ENCODE results near the gene IL31. TPM values are rescaled to one million over a fixed set of nuclear protein-coding genes. Genes with fewer than 3 reads are reported as not detected.

Gene IL31
- not detected in 2 replicates for total RNA-seq (ENCODE audit: low replicate concordance)
- long read RNA-seq: 0 reads

- Mint-ChIP-seq H3K36me3 (no peaks in the 10 kb centered on the region), H3K27ac (no peak within 1 kb of the TSS), H3K4me1 (ENCODE audit: unreplicated experiment) (no peaks in the 10 kb centered on the region), H3K9me3 (no peaks in the 10 kb centered on the region), H3K27me3 (no peaks in the 10 kb centered on the region), H3K4me3 (no peak within 1 kb of the TSS)
- no peak for TF ChIP-seq CTCF (conservative IDR thresholded peaks at IDR 0.05)
- no peak for DNase-seq (ENCODE audit: extremely low spot score, unreplicated experiment)
Observed at GRCh38 chr12:122174155-122174845, at the start of gene IL31. Gene IL31, minus strand, starts transcription at chr12:122174221. Its CDS starts 49 bp downstream, at chr12:122174172.

DNA sequence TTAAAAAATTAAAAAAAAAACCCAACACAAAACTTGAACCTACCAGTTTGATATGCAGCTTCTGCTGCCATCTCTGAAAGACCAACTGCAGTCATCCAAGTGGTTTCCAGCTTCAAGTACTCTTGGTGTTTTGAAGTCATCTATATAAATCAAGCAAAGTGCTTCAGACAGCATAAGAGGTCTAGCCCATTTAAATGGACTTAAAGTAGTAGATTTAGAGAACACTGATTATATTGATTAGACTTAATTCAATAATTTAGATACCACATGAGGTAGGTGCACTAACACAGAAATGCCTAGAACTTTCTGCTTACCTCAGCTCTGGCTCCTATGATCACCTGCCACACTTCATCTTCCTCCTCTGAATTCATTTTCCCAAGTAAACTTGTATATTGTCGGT lies 42.4 kb upstream of the IL31 start:
- Mint-ChIP-seq H3K27ac (no peak overlapping the region), H3K27me3 (no peaks in the 10 kb centered on the region), H3K9me3 (no peaks in the 10 kb centered on the region), H3K4me3 (no peak overlapping the region), H3K4me1 (ENCODE audit: unreplicated experiment) (no peaks in the 10 kb centered on the region), H3K36me3 (peaks cover 30% of the 10 kb centered on the region)
- DNase-seq (ENCODE audit: extremely low spot score, unreplicated experiment): no peak
- no peak for TF ChIP-seq CTCF (conservative IDR thresholded peaks at IDR 0.05)

DNA sequence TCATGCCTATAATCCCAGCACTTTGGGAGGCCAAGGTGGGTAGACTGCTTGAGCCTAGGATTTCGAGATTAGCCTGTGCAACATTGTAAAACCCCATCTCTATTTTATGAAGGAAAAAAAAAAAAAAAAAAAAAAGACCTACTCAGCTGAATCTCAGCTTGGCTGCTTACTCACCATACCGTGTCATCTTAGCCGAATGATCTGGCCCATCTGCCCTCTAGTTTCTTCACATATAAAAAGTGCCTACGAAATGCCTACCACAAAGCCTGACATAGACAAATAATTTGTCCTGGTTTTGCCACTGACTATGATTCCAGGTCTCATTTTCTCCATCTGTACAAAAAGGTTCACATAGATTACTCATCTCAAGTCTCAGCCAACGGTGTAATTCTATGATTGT lies 41.8 kb upstream of the IL31 start:
- H3K4me3 Mint-ChIP-seq: no peak overlapping the region
- no peak overlapping the region for H3K27ac Mint-ChIP-seq
- H3K36me3 Mint-ChIP-seq: peaks cover 27% of the 10 kb centered on the region
- no peak for DNase-seq (ENCODE audit: extremely low spot score, unreplicated experiment)
- no peaks in the 10 kb centered on the region for H3K27me3 Mint-ChIP-seq
- H3K4me1 Mint-ChIP-seq (ENCODE audit: unreplicated experiment): no peaks in the 10 kb centered on the region
- no peaks in the 10 kb centered on the region for H3K9me3 Mint-ChIP-seq
- no peak for TF ChIP-seq CTCF (conservative IDR thresholded peaks at IDR 0.05)

DNA sequence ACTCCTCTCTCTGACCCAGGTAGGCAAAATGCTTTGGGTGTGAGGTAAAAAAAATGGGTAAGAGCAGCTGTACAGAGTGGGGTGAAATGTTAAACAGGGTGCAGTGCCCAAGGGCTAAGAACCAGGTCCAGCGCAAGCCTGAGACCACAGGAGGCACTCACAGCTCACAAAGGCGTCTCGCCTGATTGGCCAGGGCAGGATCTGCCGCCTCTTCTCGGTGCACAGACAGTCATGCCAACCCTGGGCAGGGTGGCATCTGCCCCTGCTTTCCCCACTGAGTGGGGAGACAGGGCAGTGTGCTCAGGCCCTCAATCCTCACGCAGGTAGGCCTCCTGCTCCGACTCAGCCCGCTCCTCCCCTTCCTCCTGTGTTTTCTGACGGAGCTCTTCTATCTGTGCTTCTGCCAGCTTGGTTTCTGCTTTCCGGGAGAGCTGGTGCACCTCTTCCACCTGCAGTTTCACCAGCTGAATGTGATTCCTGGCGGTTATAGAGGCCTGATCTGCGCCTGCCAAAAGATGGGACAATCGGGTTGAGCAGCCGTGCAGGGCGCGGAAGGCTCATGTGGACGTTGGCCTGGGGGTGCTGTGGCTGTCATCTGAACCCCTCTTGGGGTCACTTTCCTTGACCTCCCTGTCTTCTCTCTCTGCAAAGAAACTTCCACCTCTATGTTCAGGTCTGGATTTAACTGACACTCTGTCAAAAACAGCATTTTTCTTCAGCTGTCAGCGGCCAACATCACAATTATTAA lies 34.2 kb upstream of the IL31 start:
- no peak for TF ChIP-seq CTCF (conservative IDR thresholded peaks at IDR 0.05)
- Mint-ChIP-seq H3K36me3 (peaks cover 28% of the 10 kb centered on the region), H3K4me3 (no peak overlapping the region), H3K27me3 (peaks cover 26% of the 10 kb centered on the region), H3K9me3 (no peaks in the 10 kb centered on the region), H3K27ac (no peak overlapping the region), H3K4me1 (ENCODE audit: unreplicated experiment) (peaks cover 4% of the 10 kb centered on the region)
- no peak for DNase-seq (ENCODE audit: extremely low spot score, unreplicated experiment)

- peaks cover 4% of the 10 kb centered on the region for H3K4me1 Mint-ChIP-seq (ENCODE audit: unreplicated experiment)
- no peak for TF ChIP-seq CTCF (conservative IDR thresholded peaks at IDR 0.05)
Observed at GRCh38 chr12:122207391-122207790, 33.4 kb upstream of the IL31 start.

More at GRCh38 chr12:122207391-122207790, 33.4 kb upstream of the IL31 start:
- Mint-ChIP-seq H3K4me3 (no peak overlapping the region), H3K36me3 (peaks cover 27% of the 10 kb centered on the region), H3K27me3 (peaks cover 34% of the 10 kb centered on the region), H3K9me3 (no peaks in the 10 kb centered on the region), H3K27ac (no peak overlapping the region)
- DNase-seq (ENCODE audit: extremely low spot score, unreplicated experiment): no peak
